K562 (cell line): ENCODE data around the gene CCDC85C. TPM values are rescaled to one million over a fixed set of nuclear protein-coding genes. Genes with fewer than 3 reads are reported as not detected.

Experiments used
- ARID3A ChIP-seq: IDR thresholded peaks from 2 replicates; pipeline ENCODE4 v1.6.1; 2012; ENCODE audit warnings: low read depth, low read length, improper control_type of control experiment, borderline replicate concordance
- CBFA2T2 ChIP-seq: fragments of 450-650 bp; conservative IDR thresholded peaks from 2 replicates; pipeline ENCODE4 v1.6.1; 2017; ENCODE audit warnings: mild to moderate bottlenecking
- CSDE1 ChIP-seq, 2 experiments: fragments of 450-650 bp; IDR thresholded peaks; 2 replicates each; pipeline ENCODE4 v1.6.1; 2016; ENCODE audit warnings: mild to moderate bottlenecking in 1 of 2
- OTX1 ChIP-seq: fragments of 450-650 bp; formaldehyde crosslinking; IDR thresholded peaks from 2 replicates; pipeline ENCODE4 v1.4.0; 2022; ENCODE audit warnings: mild to moderate bottlenecking
- USF2 ChIP-seq: sonication (generic); formaldehyde crosslinking; IDR thresholded peaks from 2 replicates; pipeline ENCODE4 v1.5.0; 2020; ENCODE audit warnings: missing genetic modification reagents
- ZEB2 ChIP-seq: fragments of 450-650 bp; IDR thresholded peaks from 2 replicates; pipeline ENCODE4 v1.6.1; 2016
- ZNF395 ChIP-seq: fragments of 200-800 bp; sonication (Bioruptor generic); IDR thresholded peaks from 2 replicates; pipeline ENCODE4 v1.6.1; 2017; ENCODE audit warnings: missing genetic modification characterization, missing compliant biosample characterization
- ZNF431 ChIP-seq: sonication (generic); formaldehyde crosslinking; IDR thresholded peaks from 2 replicates; pipeline ENCODE4 v1.8.0; 2022; ENCODE audit warnings: mild to moderate bottlenecking, missing genetic modification reagents
- polyA plus RNA-seq, 8 experiments: library from polyadenylated mRNA; depleted of rRNA in 4 of 8; stranded (reverse) in 5 of 8; unstranded in 3 of 8; fragments of >200 nt; fragmentation: Nextera tagmentation in 2 of 8; fragmentation: Illumina TruSeq in 1 of 8; extraction: Ambion mirVana in 2 of 8; extraction: Trizol in 1 of 8; gene quantifications; 2 replicates each; pipeline versions ENCODE4 v1.2.1 to v1.2.3, GENCODE V29; 2011 to 2014; ENCODE audit warnings: inconsistent platforms in 1 of 8, missing spikeins in 1 of 8
- total RNA-seq, 7 experiments: library from RNA; depleted of rRNA in 6 of 7; stranded (reverse); fragments of >200 nt in 6 of 7; fragmentation: Illumina TruSeq in 2 of 7; extraction: Trizol in 2 of 7; gene quantifications; 2 replicates each; pipeline versions ENCODE4 v1.2.1 to v1.2.3, GENCODE V29; 2011 to 2021; ENCODE audit warnings: low replicate concordance in 1 of 7

The CCDC85C gene
- total and polyA plus RNA-seq, 9 of the 15 experiments (the other 6 are each of a cell fraction or from before 2014, with no cell fraction given), result 0.18 to 22.0 (median 6.3) TPM

GRCh38 chr14:99551034-99551922 is 52.7 kb downstream of the CCDC85C start (continued):
- TF ChIP-seq ARID3A (no peak), USF2 (CRISPR knock-in tag) (no peak), CBFA2T2 (0 out of 2 replicates have a peak, but pooled peaks have one; percentile 16), ZNF395 (CRISPR knock-in tag) (no peak), ZNF431 (CRISPR knock-in tag) (no peak), OTX1 (CRISPR knock-in tag) (no peak), ZEB2 (peak; percentile 95), CSDE1 (IDR thresholded peaks at IDR 0.05) (no peak)
